ENCODE data around the gene KCNIP3. TPM values are rescaled to one million over a fixed set of nuclear protein-coding genes. Genes with fewer than 3 reads are reported as not detected.

KCNIP3 gene
- total RNA-seq, 3 donors from 2014 or later: 3.0 to 12.5 (median 4.1) TPM

- Histone ChIP-seq H3K36me3 (ENCODE audit: low read depth) (no peaks in the 10 kb centered on the region), H3K9me3 (no peaks in the 10 kb centered on the region), H3K4me1 (ENCODE audit: low read depth) (peaks cover 4% of the 10 kb centered on the region), H3K4me3 (no peak overlapping the region)
- no peak for ATAC-seq
- no peak for TF ChIP-seq CTCF (IDR thresholded peaks at IDR 0.05)
- no peak for DNase-seq
- intact Hi-C loops (cut with DNase I, micrococcal nuclease): no loop called here
These were observed 2.8 kb downstream of the KCNIP3 start for GRCh38 chr2:95299961-95300360.

- no peak overlapping the region for H3K4me3 ChIP-seq
- H3K4me1 ChIP-seq (ENCODE audit: low read depth): peaks cover 9% of the 10 kb centered on the region
- DNase-seq (peak in 2 of 3 donors; percentile 29 to 61), ATAC-seq (peak; percentile 67)
- no peaks in the 10 kb centered on the region for H3K36me3 ChIP-seq (ENCODE audit: low read depth)
- no peak for TF ChIP-seq CTCF (IDR thresholded peaks at IDR 0.05)
- intact Hi-C loops (cut with DNase I, micrococcal nuclease): no loop called here
- no peaks in the 10 kb centered on the region for H3K9me3 ChIP-seq
These were observed 3.3 kb downstream of the KCNIP3 start for GRCh38 chr2:95300450-95300849.

- DNase-seq: no peak
- Histone ChIP-seq H3K9me3 (no peaks in the 10 kb centered on the region), H3K4me1 (ENCODE audit: low read depth) (peaks cover 12% of the 10 kb centered on the region), H3K36me3 (ENCODE audit: low read depth) (no peaks in the 10 kb centered on the region), H3K4me3 (no peak overlapping the region)
- intact Hi-C loops (cut with DNase I, micrococcal nuclease): no loop called here
- TF ChIP-seq CTCF (IDR thresholded peaks at IDR 0.05): no peak
- no peak for ATAC-seq
These were observed 4.0 kb downstream of the KCNIP3 start for GRCh38 chr2:95301186-95301585.

- TF ChIP-seq CTCF (IDR thresholded peaks at IDR 0.05): no peak
- no peaks in the 10 kb centered on the region for H3K36me3 ChIP-seq (ENCODE audit: low read depth)
- intact Hi-C loops (cut with DNase I, micrococcal nuclease): no loop called here
- ATAC-seq (no peak), DNase-seq (no peak)
- no peaks in the 10 kb centered on the region for H3K9me3 ChIP-seq
- H3K4me3 ChIP-seq: no peak overlapping the region
- H3K4me1 ChIP-seq (ENCODE audit: low read depth): peaks cover 12% of the 10 kb centered on the region
These were observed 4.9 kb downstream of the KCNIP3 start for GRCh38 chr2:95301876-95302641.

GRCh38 chr2:95303191-95303919 lies 6.2 kb downstream of the KCNIP3 start:
- no peak for TF ChIP-seq CTCF (IDR thresholded peaks at IDR 0.05)
- H3K4me1 ChIP-seq (ENCODE audit: low read depth): peaks cover 8% of the 10 kb centered on the region
- ATAC-seq (no peak), DNase-seq (no peak)
- no peaks in the 10 kb centered on the region for H3K9me3 ChIP-seq
- H3K4me3 ChIP-seq: no peak overlapping the region
- intact Hi-C loops (cut with DNase I, micrococcal nuclease): no loop called here
- H3K36me3 ChIP-seq (ENCODE audit: low read depth): no peaks in the 10 kb centered on the region

All from mucosa of descending colon (tissue), 3 donors.